Measurements from ENCODE around the gene MRPL50.

The MRPL50 gene

GRCh38 chr9:101380295-101380694 is 18.1 kb downstream of the MRPL50 start:
- H3K27me3 ChIP-seq (ENCODE audit: low read length) = no peaks in the 10 kb centered on the region
- no peak overlapping the region for H3K4me2 ChIP-seq (ENCODE audit: low read depth, low read length, poor library complexity, severe bottlenecking)
- H3F3A ChIP-seq (ENCODE audit: insufficient read depth) = no peaks in the 10 kb centered on the region
- H3K4me3 ChIP-seq (ENCODE audit: insufficient read depth, low read length, poor library complexity, severe bottlenecking) = no peak overlapping the region
- no peaks in the 10 kb centered on the region for H3K9me2 ChIP-seq (replicated peaks; ENCODE audit: insufficient read depth, low read length)
- no peak overlapping the region for H3K27ac ChIP-seq (ENCODE audit: low read depth, low read length)
- H3K36me3 ChIP-seq (ENCODE audit: low read length) = no peaks in the 10 kb centered on the region
- H3K9me3 ChIP-seq (ENCODE audit: insufficient read depth, low read length) = no peaks in the 10 kb centered on the region
- H4K20me1 ChIP-seq (ENCODE audit: low read depth, low read length) = no peaks in the 10 kb centered on the region
- no peak overlapping the region for H2AFZ ChIP-seq (ENCODE audit: low read depth, low read length, severe bottlenecking)
- no peaks in the 10 kb centered on the region for H3K79me2 ChIP-seq (ENCODE audit: insufficient read depth, low read length)
- TF ChIP-seq, protein P1, sequence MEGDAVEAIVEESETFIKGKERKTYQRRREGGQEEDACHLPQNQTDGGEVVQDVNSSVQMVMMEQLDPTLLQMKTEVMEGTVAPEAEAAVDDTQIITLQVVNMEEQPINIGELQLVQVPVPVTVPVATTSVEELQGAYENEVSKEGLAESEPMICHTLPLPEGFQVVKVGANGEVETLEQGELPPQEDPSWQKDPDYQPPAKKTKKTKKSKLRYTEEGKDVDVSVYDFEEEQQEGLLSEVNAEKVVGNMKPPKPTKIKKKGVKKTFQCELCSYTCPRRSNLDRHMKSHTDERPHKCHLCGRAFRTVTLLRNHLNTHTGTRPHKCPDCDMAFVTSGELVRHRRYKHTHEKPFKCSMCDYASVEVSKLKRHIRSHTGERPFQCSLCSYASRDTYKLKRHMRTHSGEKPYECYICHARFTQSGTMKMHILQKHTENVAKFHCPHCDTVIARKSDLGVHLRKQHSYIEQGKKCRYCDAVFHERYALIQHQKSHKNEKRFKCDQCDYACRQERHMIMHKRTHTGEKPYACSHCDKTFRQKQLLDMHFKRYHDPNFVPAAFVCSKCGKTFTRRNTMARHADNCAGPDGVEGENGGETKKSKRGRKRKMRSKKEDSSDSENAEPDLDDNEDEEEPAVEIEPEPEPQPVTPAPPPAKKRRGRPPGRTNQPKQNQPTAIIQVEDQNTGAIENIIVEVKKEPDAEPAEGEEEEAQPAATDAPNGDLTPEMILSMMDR (IDR thresholded peaks at IDR 0.05; ENCODE audit: insufficient read depth, low read length, poor library complexity, severe bottlenecking) = no peak
- no peak for TF ChIP-seq EZH2phosphoT487 (conservative IDR thresholded peaks at IDR 0.05; ENCODE audit: low read length)
- no peak overlapping the region for H3K9ac ChIP-seq (ENCODE audit: low read length)

DNA sequence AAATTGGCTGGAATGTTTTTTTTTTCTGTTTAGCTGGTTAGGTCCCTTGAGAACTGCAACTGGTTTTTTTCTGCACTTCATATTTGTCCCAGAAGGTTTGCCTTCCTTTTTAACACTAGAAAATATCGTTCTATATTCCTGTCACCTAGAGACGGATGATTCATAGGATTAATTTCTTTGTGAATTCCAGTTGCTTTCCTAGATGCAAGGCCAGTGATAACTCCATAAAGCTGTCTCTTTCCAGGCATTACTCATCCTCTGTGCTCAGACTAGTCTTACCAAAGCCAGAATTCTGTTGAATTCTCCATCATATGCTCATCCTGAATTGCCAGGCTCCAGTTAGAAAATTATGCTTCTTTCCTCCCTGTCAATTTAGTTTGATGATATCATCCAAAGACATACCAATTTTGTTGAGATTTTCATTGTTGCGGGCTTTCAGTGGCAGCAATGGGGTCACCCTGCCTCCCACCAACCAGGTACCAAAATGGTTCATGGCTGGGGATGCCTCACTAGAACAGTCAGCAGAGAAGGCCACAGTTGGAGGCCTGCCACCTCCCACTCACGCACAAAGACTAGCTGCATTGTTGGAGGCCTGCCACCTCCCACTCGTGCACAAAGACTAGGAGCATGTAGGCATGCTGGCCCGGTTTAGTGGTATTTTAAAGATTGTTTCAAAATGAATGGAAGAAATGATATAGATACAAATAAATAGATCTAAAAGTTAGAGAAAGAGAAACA is 22.1 kb downstream of the MRPL50 start:
- no peaks in the 10 kb centered on the region for H3K9me2 ChIP-seq (replicated peaks; ENCODE audit: insufficient read depth, low read length)
- no peak overlapping the region for H3K27ac ChIP-seq (ENCODE audit: low read depth, low read length)
- H3K9ac ChIP-seq (ENCODE audit: low read length) = no peak overlapping the region
- H3K4me3 ChIP-seq (ENCODE audit: insufficient read depth, low read length, poor library complexity, severe bottlenecking) = no peak overlapping the region
- no peaks in the 10 kb centered on the region for H3K79me2 ChIP-seq (ENCODE audit: insufficient read depth, low read length)
- no peaks in the 10 kb centered on the region for H3F3A ChIP-seq (ENCODE audit: insufficient read depth)
- H3K36me3 ChIP-seq (ENCODE audit: low read length) = no peaks in the 10 kb centered on the region
- H3K4me2 ChIP-seq (ENCODE audit: low read depth, low read length, poor library complexity, severe bottlenecking) = no peak overlapping the region
- H3K27me3 ChIP-seq (ENCODE audit: low read length) = no peaks in the 10 kb centered on the region
- H3K9me3 ChIP-seq (ENCODE audit: insufficient read depth, low read length) = no peaks in the 10 kb centered on the region
- no peaks in the 10 kb centered on the region for H4K20me1 ChIP-seq (ENCODE audit: low read depth, low read length)
- no peak overlapping the region for H2AFZ ChIP-seq (ENCODE audit: low read depth, low read length, severe bottlenecking)
- TF ChIP-seq EZH2phosphoT487 (conservative IDR thresholded peaks at IDR 0.05; ENCODE audit: low read length) = no peak
- TF ChIP-seq, protein P1 (IDR thresholded peaks at IDR 0.05; ENCODE audit: insufficient read depth, low read length, poor library complexity, severe bottlenecking) = no peak

DNA sequence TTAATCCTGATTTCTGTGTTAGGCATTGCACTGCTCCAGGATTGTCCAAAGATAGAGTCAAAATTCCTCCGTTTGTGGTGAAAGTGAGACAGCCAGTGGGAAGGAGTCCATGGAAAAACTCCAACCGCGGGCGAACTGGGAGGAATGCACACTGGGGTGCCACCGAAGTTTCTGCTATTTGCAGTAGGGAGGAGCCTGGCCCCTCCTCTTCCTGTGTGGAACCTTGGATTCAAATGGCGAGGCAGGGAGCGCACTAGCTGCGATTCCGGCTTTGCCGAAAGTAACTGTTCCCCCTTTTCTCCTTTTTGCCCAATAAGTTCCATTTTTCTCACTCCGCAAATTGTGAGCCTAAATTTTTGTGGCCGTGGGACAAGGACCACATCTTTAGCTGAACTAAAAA is 22.9 kb downstream of the MRPL50 start:
- Histone ChIP-seq H4K20me1 (ENCODE audit: low read depth, low read length) (no peaks in the 10 kb centered on the region), H3K9me3 (ENCODE audit: insufficient read depth, low read length) (no peaks in the 10 kb centered on the region), H3F3A (ENCODE audit: insufficient read depth) (no peaks in the 10 kb centered on the region), H3K4me2 (ENCODE audit: low read depth, low read length, poor library complexity, severe bottlenecking) (no peak overlapping the region), H3K27ac (ENCODE audit: low read depth, low read length) (no peak overlapping the region), H2AFZ (ENCODE audit: low read depth, low read length, severe bottlenecking) (no peak overlapping the region), H3K36me3 (ENCODE audit: low read length) (no peaks in the 10 kb centered on the region), H3K9ac (ENCODE audit: low read length) (no peak overlapping the region), H3K4me3 (ENCODE audit: insufficient read depth, low read length, poor library complexity, severe bottlenecking) (no peak overlapping the region), H3K9me2 (replicated peaks; ENCODE audit: insufficient read depth, low read length) (no peaks in the 10 kb centered on the region), H3K79me2 (ENCODE audit: insufficient read depth, low read length) (no peaks in the 10 kb centered on the region), H3K27me3 (ENCODE audit: low read length) (no peaks in the 10 kb centered on the region)
- TF ChIP-seq, protein P1 (IDR thresholded peaks at IDR 0.05; ENCODE audit: insufficient read depth, low read length, poor library complexity, severe bottlenecking) = no peak
- TF ChIP-seq EZH2phosphoT487 (conservative IDR thresholded peaks at IDR 0.05; ENCODE audit: low read length) = no peak

Data from SU-DHL-6 (cell line).